ENCODE data around the gene DPAGT1.

DNA sequence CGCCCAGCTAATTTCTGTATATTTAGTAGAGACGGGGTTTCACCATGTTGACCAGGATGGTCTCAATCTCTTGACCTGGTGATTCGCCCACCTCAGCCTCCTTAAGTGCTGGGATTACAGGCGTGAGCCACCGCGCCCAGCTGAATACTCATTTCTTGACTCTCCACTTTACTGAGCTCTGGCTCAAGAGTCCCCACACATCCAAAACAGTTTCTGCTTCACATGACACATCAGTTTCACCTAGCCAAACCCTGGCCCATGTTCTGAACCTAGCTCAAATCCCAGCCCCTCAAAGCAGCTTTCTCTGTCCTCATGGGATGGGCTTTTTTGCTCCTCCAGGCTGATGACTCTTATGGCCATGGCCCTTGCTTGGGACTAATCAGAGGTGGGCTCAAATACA is 54.4 kb downstream of the DPAGT1 start:
- TF ChIP-seq CTCF (IDR thresholded peaks at IDR 0.05): no peak
- TF ChIP-seq POLR2A (IDR thresholded peaks at IDR 0.05): no peak
